Upper lobe of left lung (tissue), 4 donors: Measurements from ENCODE around the gene FBXO34.

Source experiments
- EP300 ChIP-seq, 4 donors: sonication (generic); formaldehyde crosslinking; IDR thresholded peaks; one replicate each; pipeline ENCODE4 v1.5.1; 2017; ENCODE audit warnings: antibody characterized with exemption in 4 of 4, control low read depth in 2 of 4
- POLR2A ChIP-seq, 4 donors: fragments of 450-650 bp; IDR thresholded peaks; one replicate each; pipeline ENCODE4 v1.5.1; 2016 to 2017; ENCODE audit warnings: antibody characterized with exemption in 4 of 4, mild to moderate bottlenecking in 2 of 4
- POLR2AphosphoS5 ChIP-seq, 2 donors: sonication (generic); formaldehyde crosslinking; IDR thresholded peaks; one replicate each; pipeline ENCODE4 v1.5.1; 2017; ENCODE audit warnings: antibody characterized with exemption in 2 of 2
- TF ChIP-seq, protein P1 (sequence below), 6 experiments: fragments of 450-650 bp in 4 of 6; fragments of 200-600 bp in 2 of 6; sonication (generic) in 2 of 6; IDR thresholded peaks; one replicate each; pipeline ENCODE4 v1.5.1; 2016 to 2019; ENCODE audit warnings: antibody characterized with exemption in 6 of 6

DNA sequence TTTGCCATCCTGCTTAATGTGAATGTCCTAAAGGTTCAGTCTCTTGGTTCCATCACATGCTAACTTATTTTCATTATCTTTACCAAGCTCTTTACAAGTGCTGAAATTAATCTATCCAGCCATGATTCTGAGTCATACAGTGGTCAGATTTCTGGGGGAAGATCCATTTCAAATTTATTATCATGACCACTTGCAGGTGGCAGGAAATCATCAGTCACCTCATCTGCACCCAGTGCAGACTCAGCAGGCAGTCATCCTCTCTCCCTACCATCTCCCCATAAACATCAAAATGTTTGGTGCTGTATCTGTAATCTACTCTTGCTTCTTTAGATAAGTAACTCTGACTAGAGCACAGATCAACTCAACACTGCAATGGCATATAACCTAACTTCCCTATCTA lies 116.9 kb downstream of the FBXO34 start:
- TF ChIP-seq, protein P1, sequence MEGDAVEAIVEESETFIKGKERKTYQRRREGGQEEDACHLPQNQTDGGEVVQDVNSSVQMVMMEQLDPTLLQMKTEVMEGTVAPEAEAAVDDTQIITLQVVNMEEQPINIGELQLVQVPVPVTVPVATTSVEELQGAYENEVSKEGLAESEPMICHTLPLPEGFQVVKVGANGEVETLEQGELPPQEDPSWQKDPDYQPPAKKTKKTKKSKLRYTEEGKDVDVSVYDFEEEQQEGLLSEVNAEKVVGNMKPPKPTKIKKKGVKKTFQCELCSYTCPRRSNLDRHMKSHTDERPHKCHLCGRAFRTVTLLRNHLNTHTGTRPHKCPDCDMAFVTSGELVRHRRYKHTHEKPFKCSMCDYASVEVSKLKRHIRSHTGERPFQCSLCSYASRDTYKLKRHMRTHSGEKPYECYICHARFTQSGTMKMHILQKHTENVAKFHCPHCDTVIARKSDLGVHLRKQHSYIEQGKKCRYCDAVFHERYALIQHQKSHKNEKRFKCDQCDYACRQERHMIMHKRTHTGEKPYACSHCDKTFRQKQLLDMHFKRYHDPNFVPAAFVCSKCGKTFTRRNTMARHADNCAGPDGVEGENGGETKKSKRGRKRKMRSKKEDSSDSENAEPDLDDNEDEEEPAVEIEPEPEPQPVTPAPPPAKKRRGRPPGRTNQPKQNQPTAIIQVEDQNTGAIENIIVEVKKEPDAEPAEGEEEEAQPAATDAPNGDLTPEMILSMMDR (IDR thresholded peaks at IDR 0.05) = no peak
- TF ChIP-seq POLR2A (IDR thresholded peaks at IDR 0.05) (no peak), POLR2AphosphoS5 (IDR thresholded peaks at IDR 0.05) (no peak), EP300 (IDR thresholded peaks at IDR 0.05) (no peak)
